ENCODE results near the gene B3GAT3.
A peak's percentile ranks its signal among the peaks of the same experiment; 100 is the strongest.

DNA sequence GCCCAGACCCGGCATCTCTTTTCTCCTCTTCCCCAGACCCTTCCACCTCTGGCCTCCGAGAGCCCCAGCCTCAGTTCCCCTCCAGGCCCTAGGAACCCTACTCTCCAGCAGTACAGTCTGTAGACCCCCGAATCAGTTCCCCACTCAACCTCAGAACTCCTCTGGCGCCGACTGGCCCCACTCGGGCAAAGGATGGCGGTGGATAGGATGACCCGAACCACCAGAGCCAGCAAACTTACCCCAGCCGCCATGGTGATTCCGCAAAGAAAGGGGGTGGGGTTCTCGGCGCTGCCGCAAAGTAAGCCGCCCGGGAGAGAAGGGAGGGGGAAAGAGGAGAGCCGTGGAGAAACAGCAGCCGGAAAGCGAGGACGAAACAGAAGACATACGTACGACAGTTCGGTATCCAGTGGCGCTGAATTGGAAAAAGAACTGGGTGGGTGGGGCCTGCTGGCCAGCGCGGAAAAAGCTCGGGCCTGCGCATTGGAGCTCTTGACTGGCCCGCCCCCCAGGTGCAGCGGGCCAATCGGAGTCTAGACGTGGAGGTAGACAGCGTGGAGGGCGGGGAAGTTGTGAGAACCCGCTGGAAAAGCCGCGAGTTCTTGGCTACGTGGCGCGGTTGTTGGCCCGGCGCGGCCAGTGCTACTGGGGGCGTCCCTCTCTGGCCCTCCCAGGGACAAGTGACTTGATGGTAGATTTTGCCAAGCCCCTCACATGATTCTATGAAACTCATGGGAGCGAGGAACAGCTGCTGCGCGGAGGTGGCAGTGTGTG is 48.0 kb downstream of the B3GAT3 start, which contains the start of gene EEF1G:
- TF ChIP-seq, protein P1, sequence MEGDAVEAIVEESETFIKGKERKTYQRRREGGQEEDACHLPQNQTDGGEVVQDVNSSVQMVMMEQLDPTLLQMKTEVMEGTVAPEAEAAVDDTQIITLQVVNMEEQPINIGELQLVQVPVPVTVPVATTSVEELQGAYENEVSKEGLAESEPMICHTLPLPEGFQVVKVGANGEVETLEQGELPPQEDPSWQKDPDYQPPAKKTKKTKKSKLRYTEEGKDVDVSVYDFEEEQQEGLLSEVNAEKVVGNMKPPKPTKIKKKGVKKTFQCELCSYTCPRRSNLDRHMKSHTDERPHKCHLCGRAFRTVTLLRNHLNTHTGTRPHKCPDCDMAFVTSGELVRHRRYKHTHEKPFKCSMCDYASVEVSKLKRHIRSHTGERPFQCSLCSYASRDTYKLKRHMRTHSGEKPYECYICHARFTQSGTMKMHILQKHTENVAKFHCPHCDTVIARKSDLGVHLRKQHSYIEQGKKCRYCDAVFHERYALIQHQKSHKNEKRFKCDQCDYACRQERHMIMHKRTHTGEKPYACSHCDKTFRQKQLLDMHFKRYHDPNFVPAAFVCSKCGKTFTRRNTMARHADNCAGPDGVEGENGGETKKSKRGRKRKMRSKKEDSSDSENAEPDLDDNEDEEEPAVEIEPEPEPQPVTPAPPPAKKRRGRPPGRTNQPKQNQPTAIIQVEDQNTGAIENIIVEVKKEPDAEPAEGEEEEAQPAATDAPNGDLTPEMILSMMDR (IDR thresholded peaks at IDR 0.05): peak in 1 of 6 experiments; percentile 9
- TF ChIP-seq POLR2A (IDR thresholded peaks at IDR 0.05): peak; percentile 63 to 81
